NCI-H1417 (cell line): ENCODE measurements around the gene POC1A.
A peak's percentile ranks its signal among the peaks of the same experiment; 100 is the strongest.

Source experiments
- DNase-seq, 3 experiments: peaks; one replicate each; lab custom pipeline; 2025; lab: John Stamatoyannopoulos, UW

POC1A gene

GRCh38 chr3:52150860-52151259, 3.4 kb downstream of the POC1A start:
- no peak for DNase-seq

GRCh38 chr3:52150357-52150756, 3.9 kb downstream of the POC1A start:
- no peak for DNase-seq

- DNase-seq: no peak
Observed at GRCh38 chr3:52149726-52150125, 4.5 kb downstream of the POC1A start.

GRCh38 chr3:52149021-52149420, 5.2 kb downstream of the POC1A start:
- DNase-seq: no peak

- no peak for DNase-seq
Observed at GRCh38 chr3:52147804-52148203, 6.4 kb downstream of the POC1A start.

GRCh38 chr3:52146811-52147210, 7.4 kb downstream of the POC1A start:
- no peak for DNase-seq

GRCh38 chr3:52146189-52146588, 8.0 kb downstream of the POC1A start:
- DNase-seq: no peak

- DNase-seq: no peak
Observed at GRCh38 chr3:52145736-52146110, 8.5 kb downstream of the POC1A start.

- no peak for DNase-seq
Observed at GRCh38 chr3:52144796-52145735, 9.2 kb downstream of the POC1A start.

GRCh38 chr3:52144034-52144795, 10.0 kb downstream of the POC1A start:
- peak; percentile 31 to 72 (median 51) for DNase-seq

GRCh38 chr3:52143616-52144015, 10.6 kb downstream of the POC1A start:
- DNase-seq: no peak

- no peak for DNase-seq
Observed at GRCh38 chr3:52143156-52143555, 11.1 kb downstream of the POC1A start.

GRCh38 chr3:52141751-52142150, 12.5 kb downstream of the POC1A start:
- DNase-seq: no peak

GRCh38 chr3:52140769-52141168, 13.5 kb downstream of the POC1A start:
- no peak for DNase-seq

GRCh38 chr3:52140000-52140399, 14.2 kb downstream of the POC1A start:
- DNase-seq: no peak

GRCh38 chr3:52137311-52137710, 16.9 kb downstream of the POC1A start:
- DNase-seq: no peak

GRCh38 chr3:52136513-52136912, 17.7 kb downstream of the POC1A start:
- no peak for DNase-seq

- DNase-seq: no peak
Observed at GRCh38 chr3:52135332-52135731, 18.9 kb downstream of the POC1A start.

- DNase-seq: no peak
Observed at GRCh38 chr3:52134761-52135160, 19.5 kb downstream of the POC1A start.

GRCh38 chr3:52132930-52133329, 21.3 kb downstream of the POC1A start:
- no peak for DNase-seq

GRCh38 chr3:52132041-52132440, 22.2 kb downstream of the POC1A start:
- DNase-seq: no peak

- no peak for DNase-seq
Observed at GRCh38 chr3:52130966-52131622, 23.1 kb downstream of the POC1A start.
